CD4-positive, CD25-positive, alpha-beta regulatory T cell (primary cell): ENCODE results near the gene MRTFA. TPM values are rescaled to one million over a fixed set of nuclear protein-coding genes. Genes with fewer than 3 reads are reported as not detected.

Experiments
- ATAC-seq, 2 donors: fragments of 150-1000 bp; cut with Tn5 transposase; one replicate each; pipeline ENCODE4 v1.10.0; 2021; ENCODE audit warnings: low read depth in 2 of 2, moderate number of reproducible peaks in 2 of 2, moderate library complexity in 1 of 2
- DNase-seq, 3 donors: peaks; one replicate each; pipeline versions ENCODE4 v3.0.0 to v3.0.0-alpha.2; 2012 to 2022; ENCODE audit warnings: mixed read lengths in 1 of 3
- H3K27ac ChIP-seq: one replicate; pipeline ENCODE4 v1.7.0; 2013; ENCODE audit warnings: mild to moderate bottlenecking, low read length; ENCODE audit not compliant: insufficient read depth, poor library complexity, severe bottlenecking
- H3K27me3 ChIP-seq: one replicate; pipeline ENCODE4 v1.7.0; 2013; ENCODE audit warnings: low read length; ENCODE audit not compliant: control insufficient read depth, insufficient read depth
- H3K36me3 ChIP-seq: one replicate; pipeline ENCODE4 v1.7.0; 2013; ENCODE audit warnings: mild to moderate bottlenecking, low read length, moderate library complexity; ENCODE audit not compliant: control insufficient read depth, insufficient read depth
- H3K4me1 ChIP-seq: 2 replicates; pipeline ENCODE4 v1.7.0; 2013; ENCODE audit warnings: mild to moderate bottlenecking, low read length; ENCODE audit not compliant: insufficient read depth, control insufficient read depth, poor library complexity, severe bottlenecking
- H3K4me3 ChIP-seq: one replicate; pipeline ENCODE4 v1.7.0; 2013; ENCODE audit warnings: low read depth, mild to moderate bottlenecking, low read length, moderate library complexity
- H3K9me3 ChIP-seq, 2 experiments: 1 replicate in 1 of 2; 2 replicates in 1 of 2; pipeline ENCODE4 v1.7.0; 2013; ENCODE audit warnings: low read length in 2 of 2, mild to moderate bottlenecking in 1 of 2, moderate library complexity in 1 of 2; ENCODE audit not compliant: control insufficient read depth in 2 of 2
- H3K27ac Mint-ChIP-seq, 3 donors: one replicate each; pipeline ENCODE4 v1.8.0; 2020 to 2022; ENCODE audit warnings: mild to moderate bottlenecking in 3 of 3, mixed read lengths in 3 of 3, moderate library complexity in 2 of 3
- H3K27me3 Mint-ChIP-seq: one replicate; pipeline ENCODE4 v1.8.0; 2022; ENCODE audit warnings: mild to moderate bottlenecking, mixed read lengths
- H3K36me3 Mint-ChIP-seq: one replicate; pipeline ENCODE4 v1.8.0; 2020; ENCODE audit warnings: mixed read lengths
- H3K4me1 Mint-ChIP-seq, 4 donors: one replicate each; pipeline ENCODE4 v1.8.0; 2020 to 2022; ENCODE audit warnings: mixed read lengths in 4 of 4, mild to moderate bottlenecking in 1 of 4
- H3K4me3 Mint-ChIP-seq, 4 donors: one replicate each; pipeline ENCODE4 v1.8.0; 2020 to 2022; ENCODE audit warnings: mild to moderate bottlenecking in 4 of 4, mixed read lengths in 4 of 4, moderate library complexity in 3 of 4
- H3K9me3 Mint-ChIP-seq, 7 donors: one replicate each; pipeline ENCODE4 v1.8.0; 2020 to 2022; ENCODE audit warnings: mixed read lengths in 7 of 7, mild to moderate bottlenecking in 3 of 7, moderate library complexity in 2 of 7
- polyA plus RNA-seq, 4 donors: library from polyadenylated mRNA; unstranded; fragments of 300-500 nt; fragmentation: Illumina TruSeq; gene quantifications; one replicate each; pipeline ENCODE4 v1.2.3, GENCODE V29; 2021
- total RNA-seq: library from RNA; stranded (reverse); gene quantifications from one replicate; pipeline ENCODE4 v1.2.3, GENCODE V29; 2022

The MRTFA gene
- total and polyA plus RNA-seq, 5 donors from 2014 or later, result 11.3 to 94.5 (median 16.4) TPM

DNA sequence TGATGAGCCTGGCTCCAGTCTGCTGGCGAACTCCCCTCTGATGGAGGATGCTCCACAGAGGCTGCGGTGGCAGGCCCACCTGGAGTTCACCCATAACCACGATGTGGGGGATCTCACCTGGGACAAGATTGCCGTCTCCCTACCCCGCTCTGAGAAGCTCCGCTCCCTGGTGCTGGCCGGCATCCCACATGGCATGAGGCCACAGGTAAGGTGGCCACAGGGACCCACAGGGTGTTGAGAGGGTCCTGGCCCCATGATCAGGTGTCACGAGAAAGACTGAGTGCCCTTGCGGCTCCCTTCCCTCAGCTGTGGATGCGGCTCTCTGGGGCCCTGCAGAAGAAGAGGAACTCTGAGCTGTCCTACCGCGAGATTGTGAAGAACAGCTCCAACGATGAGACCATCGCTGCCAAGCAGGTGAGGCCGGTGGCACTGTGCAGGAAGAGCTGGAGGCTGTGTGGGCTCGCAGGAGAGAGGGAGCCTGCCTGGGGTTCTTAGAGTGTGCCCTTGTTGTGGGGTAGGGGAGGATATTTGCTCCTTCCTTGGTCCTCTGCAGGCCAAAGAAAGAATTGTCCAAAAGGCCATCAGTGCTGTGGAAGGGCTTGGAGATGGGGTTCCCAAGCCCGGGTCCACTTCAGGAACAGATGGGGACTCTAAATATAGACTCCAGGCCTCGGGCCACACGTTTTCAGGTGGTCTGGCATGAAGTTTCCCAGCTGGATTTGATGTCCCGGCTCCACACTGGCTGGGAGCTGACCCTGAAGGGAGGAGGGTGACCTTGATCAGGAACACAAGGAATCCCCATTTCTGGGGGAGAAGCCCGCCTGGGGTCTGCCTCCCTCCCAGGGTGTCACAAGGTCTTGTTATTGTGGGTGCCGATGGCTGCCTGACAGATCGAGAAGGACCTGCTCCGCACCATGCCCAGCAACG lies 232.0 kb downstream of the MRTFA start:
- Histone ChIP-seq H3K9me3 (no peaks in the 10 kb centered on the region), H3K36me3 (peaks cover 50% of the 10 kb centered on the region), H3K4me3 (no peak overlapping the region), H3K4me1 (peaks cover 38% of the 10 kb centered on the region), H3K27me3 (no peaks in the 10 kb centered on the region), H3K27ac (no peak overlapping the region)
- no peak for DNase-seq
- Mint-ChIP-seq H3K27me3 (no peaks in the 10 kb centered on the region), H3K4me3 (no peak overlapping the region), H3K4me1 (peaks cover 21 to 46% (median 36%) of the 10 kb centered on the region in 4 donors), H3K36me3 (peaks cover 18% of the 10 kb centered on the region), H3K27ac (peak overlapping the region; percentile 65 to 92 (median 69)), H3K9me3 (peaks cover 0 to 2% (median 0%) of the 10 kb centered on the region in 7 donors)
- ATAC-seq, result no peak

DNA sequence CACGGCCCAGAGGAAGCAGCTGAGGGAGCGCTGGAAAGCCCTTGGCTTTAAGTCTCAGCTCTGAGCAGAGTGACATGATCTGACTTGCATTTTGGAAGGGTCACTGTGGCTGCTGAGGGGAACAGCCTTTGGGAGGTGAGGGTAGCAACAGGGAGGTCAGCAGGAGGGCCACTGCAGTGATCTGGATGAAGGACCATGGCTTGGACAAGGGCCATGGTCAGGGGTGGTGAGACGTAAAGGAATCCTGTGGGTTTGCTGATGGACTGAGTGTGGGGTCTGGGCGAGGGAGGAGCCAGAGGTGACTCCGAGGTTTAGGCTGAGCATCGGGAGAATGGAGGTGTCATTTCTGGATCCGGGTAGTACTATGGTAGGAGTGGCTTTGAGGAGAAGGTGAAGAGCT lies 232.9 kb downstream of the MRTFA start:
- ATAC-seq (no peak), DNase-seq (no peak)
- H3K27ac Mint-ChIP-seq, result peak overlapping the region; percentile 85 to 92 (median 89)
- H3K4me3 ChIP-seq, result no peak overlapping the region
- H3K9me3 Mint-ChIP-seq, result peaks cover 0 to 2% (median 0%) of the 10 kb centered on the region in 7 donors
- H3K4me1 Mint-ChIP-seq, result peaks cover 23 to 51% (median 40%) of the 10 kb centered on the region in 4 donors
- peaks cover 45% of the 10 kb centered on the region for H3K36me3 ChIP-seq
- no peaks in the 10 kb centered on the region for H3K27me3 Mint-ChIP-seq
- peak overlapping the region in 3 of 4 donors; percentile 18 to 73 (median 26) for H3K4me3 Mint-ChIP-seq
- no peaks in the 10 kb centered on the region for H3K27me3 ChIP-seq
- peaks cover 18% of the 10 kb centered on the region for H3K36me3 Mint-ChIP-seq
- peaks cover 44% of the 10 kb centered on the region for H3K4me1 ChIP-seq
- no peak overlapping the region for H3K27ac ChIP-seq
- no peaks in the 10 kb centered on the region for H3K9me3 ChIP-seq

DNA sequence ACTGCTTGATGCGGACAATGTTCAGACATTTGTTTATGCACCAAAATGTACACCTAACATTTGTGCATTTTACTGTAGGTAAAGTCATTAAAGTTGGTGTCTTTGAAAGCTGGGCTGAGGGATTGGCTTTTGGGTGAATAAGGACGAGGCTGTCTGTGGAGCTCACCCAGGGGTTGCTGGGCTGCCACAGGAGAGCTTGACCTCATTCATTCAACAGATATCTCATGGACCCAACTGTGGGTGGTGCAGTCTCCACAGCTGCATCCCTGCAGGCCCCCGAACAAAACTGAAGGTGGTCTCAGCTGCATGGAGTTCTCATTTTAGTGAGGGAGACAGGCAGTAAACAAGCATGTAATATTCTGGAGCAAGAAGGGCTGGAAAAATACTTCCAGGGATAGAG lies 233.4 kb downstream of the MRTFA start:
- H3K36me3 ChIP-seq, result peaks cover 42% of the 10 kb centered on the region
- Mint-ChIP-seq H3K27ac (peak overlapping the region; percentile 85 to 92 (median 89)), H3K27me3 (no peaks in the 10 kb centered on the region), H3K4me3 (peak overlapping the region in 3 of 4 donors; percentile 32 to 73 (median 33)), H3K4me1 (peaks cover 27 to 56% (median 45%) of the 10 kb centered on the region in 4 donors), H3K9me3 (peaks cover 0 to 2% (median 0%) of the 10 kb centered on the region in 7 donors), H3K36me3 (peaks cover 18% of the 10 kb centered on the region)
- H3K27ac ChIP-seq, result peak overlapping the region; percentile 24
- no peaks in the 10 kb centered on the region for H3K9me3 ChIP-seq
- ATAC-seq (no peak), DNase-seq (no peak)
- no peaks in the 10 kb centered on the region for H3K27me3 ChIP-seq
- H3K4me3 ChIP-seq, result no peak overlapping the region
- H3K4me1 ChIP-seq, result peaks cover 49% of the 10 kb centered on the region

DNA sequence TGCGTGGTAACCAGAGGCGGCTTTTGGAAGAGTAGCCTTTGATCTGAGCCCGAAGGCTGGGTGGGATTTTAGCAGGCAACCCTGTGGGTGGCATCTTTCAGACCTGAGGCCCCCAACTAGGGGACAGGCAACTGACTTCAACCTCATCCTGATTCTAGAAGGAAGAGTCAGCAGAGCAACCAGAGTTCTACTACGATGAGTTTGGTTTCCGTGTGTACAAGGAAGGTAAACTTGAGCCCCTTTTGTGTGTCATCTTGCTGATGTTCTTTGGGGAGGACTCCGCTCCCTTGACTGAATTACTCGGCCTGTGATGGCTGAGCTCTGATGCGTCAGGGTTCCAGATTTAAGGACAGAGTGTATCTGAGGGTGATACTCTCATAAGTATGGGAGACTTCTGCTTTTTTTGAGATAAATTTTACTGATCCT lies 234.5 kb downstream of the MRTFA start:
- peak overlapping the region; percentile 68 for H3K27ac ChIP-seq
- H3K27me3 ChIP-seq, result no peaks in the 10 kb centered on the region
- Mint-ChIP-seq H3K4me3 (peak overlapping the region; percentile 60 to 91 (median 79)), H3K27me3 (no peaks in the 10 kb centered on the region), H3K36me3 (peaks cover 21% of the 10 kb centered on the region), H3K9me3 (peaks cover 0 to 2% (median 0%) of the 10 kb centered on the region in 7 donors), H3K4me1 (peaks cover 27 to 67% (median 51%) of the 10 kb centered on the region in 4 donors), H3K27ac (peak overlapping the region; percentile 74 to 92 (median 92))
- H3K4me1 ChIP-seq, result peaks cover 52% of the 10 kb centered on the region
- peaks cover 31% of the 10 kb centered on the region for H3K36me3 ChIP-seq
- DNase-seq (no peak), ATAC-seq (peak in 1 of 2 donors; percentile 1)
- peak overlapping the region; percentile 76 for H3K4me3 ChIP-seq
- no peaks in the 10 kb centered on the region for H3K9me3 ChIP-seq

DNA sequence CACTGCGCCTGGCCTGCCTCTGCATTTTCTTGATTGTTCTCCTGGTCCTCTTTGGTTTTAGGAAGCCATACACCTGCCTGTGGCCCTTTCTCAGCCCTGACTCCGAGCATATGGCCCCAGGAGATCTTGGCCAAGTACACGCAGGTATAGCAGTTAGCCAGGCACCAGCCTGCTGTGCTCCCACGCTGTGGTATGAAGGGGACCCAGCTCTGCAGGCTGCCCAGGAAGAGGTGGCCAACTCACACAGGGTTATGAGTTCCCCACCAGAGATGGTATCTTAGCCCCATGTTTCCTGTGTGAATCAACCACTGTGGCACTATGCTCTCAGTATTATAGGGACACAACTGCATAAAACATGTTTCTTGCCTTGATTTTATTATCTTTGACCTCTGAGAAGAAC lies 235.0 kb downstream of the MRTFA start:
- Mint-ChIP-seq H3K9me3 (peaks cover 0 to 2% (median 0%) of the 10 kb centered on the region in 7 donors), H3K4me3 (peak overlapping the region; percentile 60 to 91 (median 79)), H3K27ac (peak overlapping the region; percentile 74 to 92 (median 92)), H3K36me3 (peaks cover 21% of the 10 kb centered on the region), H3K27me3 (no peaks in the 10 kb centered on the region), H3K4me1 (peaks cover 27 to 72% (median 54%) of the 10 kb centered on the region in 4 donors)
- Histone ChIP-seq H3K4me1 (peaks cover 52% of the 10 kb centered on the region), H3K36me3 (peaks cover 26% of the 10 kb centered on the region), H3K9me3 (no peaks in the 10 kb centered on the region), H3K27me3 (no peaks in the 10 kb centered on the region), H3K4me3 (peak overlapping the region; percentile 76), H3K27ac (peak overlapping the region; percentile 68)
- DNase-seq, result peak; percentile 26 to 77 (median 47)
- ATAC-seq, result peak; percentile 87 to 88

DNA sequence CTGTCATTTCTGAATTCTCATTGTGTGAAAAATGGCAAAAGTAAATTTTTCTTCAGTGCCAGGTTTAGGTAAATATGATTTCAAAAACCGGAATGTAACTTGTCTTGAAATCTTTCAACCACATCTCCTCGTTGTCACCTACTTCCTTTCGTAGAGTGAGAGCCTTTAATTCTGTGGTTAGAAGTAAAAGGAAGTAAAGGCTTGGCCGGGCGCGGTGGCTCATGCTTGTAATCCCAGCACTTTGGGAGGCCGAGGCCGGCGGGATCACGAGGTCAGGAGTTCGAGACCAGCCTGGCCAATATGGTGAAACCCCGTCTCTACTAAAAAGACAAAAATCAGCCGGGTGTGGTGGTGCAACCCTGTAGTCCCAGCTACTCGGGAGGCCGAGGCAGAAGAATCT lies 236.4 kb downstream of the MRTFA start:
- Mint-ChIP-seq H3K9me3 (peaks cover 0 to 2% (median 0%) of the 10 kb centered on the region in 7 donors), H3K27me3 (no peaks in the 10 kb centered on the region), H3K27ac (peak overlapping the region; percentile 82 to 92 (median 91)), H3K4me1 (peaks cover 27 to 81% (median 61%) of the 10 kb centered on the region in 4 donors), H3K36me3 (peaks cover 21% of the 10 kb centered on the region), H3K4me3 (peak overlapping the region; percentile 83 to 86 (median 85))
- H3K4me1 ChIP-seq, result peaks cover 52% of the 10 kb centered on the region
- no peaks in the 10 kb centered on the region for H3K9me3 ChIP-seq
- H3K27me3 ChIP-seq, result no peaks in the 10 kb centered on the region
- H3K36me3 ChIP-seq, result peaks cover 15% of the 10 kb centered on the region
- H3K4me3 ChIP-seq, result peak overlapping the region; percentile 69
- H3K27ac ChIP-seq, result peak overlapping the region; percentile 62
- DNase-seq (peak; percentile 16 to 84 (median 55)), ATAC-seq (peak; percentile 45 to 56)

DNA sequence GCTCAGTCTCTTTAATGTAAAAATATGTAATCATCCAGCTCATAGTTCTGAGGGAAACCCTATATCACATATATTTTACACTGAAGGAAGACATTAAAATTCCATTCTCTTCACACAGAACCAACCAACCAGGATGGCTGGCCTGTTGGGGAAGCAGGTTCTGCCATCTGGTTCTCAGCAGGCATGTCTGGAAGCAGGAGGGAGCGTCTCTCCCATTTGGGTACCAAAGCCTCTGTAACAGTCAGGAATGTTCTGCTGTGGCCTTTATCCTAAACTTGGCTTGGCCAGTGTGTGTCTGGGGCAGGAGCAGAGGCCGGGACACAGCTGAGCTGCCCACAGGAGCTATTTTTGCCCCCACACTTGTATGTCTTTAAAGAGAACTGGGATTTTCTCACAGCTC lies 236.9 kb downstream of the MRTFA start:
- DNase-seq (no peak), ATAC-seq (no peak)
- no peaks in the 10 kb centered on the region for H3K27me3 Mint-ChIP-seq
- Histone ChIP-seq H3K4me1 (peaks cover 52% of the 10 kb centered on the region), H3K9me3 (no peaks in the 10 kb centered on the region), H3K36me3 (peaks cover 10% of the 10 kb centered on the region), H3K27me3 (no peaks in the 10 kb centered on the region), H3K4me3 (peak overlapping the region; percentile 63), H3K27ac (peak overlapping the region; percentile 62)
- H3K9me3 Mint-ChIP-seq, result peaks cover 0 to 2% (median 0%) of the 10 kb centered on the region in 7 donors
- H3K4me3 Mint-ChIP-seq, result peak overlapping the region; percentile 83 to 86 (median 85)
- peaks cover 21% of the 10 kb centered on the region for H3K36me3 Mint-ChIP-seq
- H3K27ac Mint-ChIP-seq, result peak overlapping the region; percentile 82 to 92 (median 91)
- H3K4me1 Mint-ChIP-seq, result peaks cover 27 to 82% (median 66%) of the 10 kb centered on the region in 4 donors
